HepG2 (cell line): Measurements from ENCODE around the gene ARHGEF39. TPM values are rescaled to one million over a fixed set of nuclear protein-coding genes. Genes with fewer than 3 reads are reported as not detected.

Experiments
- ATF6 ChIP-seq: sonication (generic); formaldehyde crosslinking; conservative IDR thresholded peaks from 2 replicates; pipeline ENCODE4 v1.4.0; 2020; ENCODE audit warnings: missing genetic modification reagents
- FOXK2 ChIP-seq: fragments of 450-650 bp; IDR thresholded peaks from 2 replicates; pipeline ENCODE4 v1.6.1; 2016
- HMGXB3 ChIP-seq: sonication (generic); formaldehyde crosslinking; IDR thresholded peaks from 2 replicates; pipeline ENCODE4 v1.4.0; 2020; ENCODE audit warnings: missing genetic modification reagents, borderline replicate concordance
- IRF2 ChIP-seq: IDR thresholded peaks from 2 replicates; pipeline ENCODE4 v1.6.1; 2018; ENCODE audit warnings: missing genetic modification reagents, missing compliant biosample characterization
- IRX3 ChIP-seq: sonication (generic); formaldehyde crosslinking; IDR thresholded peaks from 2 replicates; pipeline ENCODE4 v1.8.1; 2023; ENCODE audit warnings: mild to moderate bottlenecking, low read depth, missing genetic modification reagents, borderline replicate concordance
- KLF13 ChIP-seq: sonication (generic); formaldehyde crosslinking; IDR thresholded peaks from 2 replicates; pipeline ENCODE4 v1.4.0; 2020; ENCODE audit warnings: mild to moderate bottlenecking, missing genetic modification reagents
- MEIS1 ChIP-seq: sonication (generic); formaldehyde crosslinking; IDR thresholded peaks from 2 replicates; pipeline ENCODE4 v1.9.0; 2021; ENCODE audit warnings: mild to moderate bottlenecking, missing genetic modification reagents, moderate library complexity, borderline replicate concordance
- SRSF4 ChIP-seq: fragments of 200-400 bp; formaldehyde crosslinking; IDR thresholded peaks from one replicate; pipeline ENCODE4 v1.6.1; 2018; ENCODE audit warnings: mild to moderate bottlenecking, low read depth, low read length, moderate library complexity; ENCODE audit not compliant: poor library complexity, severe bottlenecking
- TBX2 ChIP-seq: sonication (generic); formaldehyde crosslinking; IDR thresholded peaks from 2 replicates; pipeline ENCODE4 v1.5.0; 2020; ENCODE audit warnings: missing genetic modification reagents, mild to moderate bottlenecking, borderline replicate concordance
- TRIM24 ChIP-seq: sonication (generic); formaldehyde crosslinking; IDR thresholded peaks from 2 replicates; pipeline ENCODE4 v1.8.0; 2022; ENCODE audit warnings: mild to moderate bottlenecking, missing genetic modification reagents
- ZEB1 ChIP-seq: IDR thresholded peaks from 2 replicates; pipeline ENCODE4 v1.6.1; 2012; ENCODE audit warnings: mild to moderate bottlenecking, low read depth, inconsistent platforms; ENCODE audit not compliant: insufficient replicate concordance
- ZNF3 ChIP-seq: IDR thresholded peaks from 2 replicates; pipeline ENCODE4 v1.7.0; 2017; ENCODE audit warnings: inconsistent platforms
- ZNF782 ChIP-seq: sonication (generic); formaldehyde crosslinking; IDR thresholded peaks from 2 replicates; pipeline ENCODE4 v1.4.0; 2020; ENCODE audit warnings: missing genetic modification reagents, mild to moderate bottlenecking, borderline replicate concordance
- polyA plus RNA-seq, 8 experiments: library from polyadenylated mRNA; depleted of rRNA in 3 of 8; stranded (reverse) in 7 of 8; unstranded in 1 of 8; fragments of >200 nt; fragmentation: Illumina TruSeq in 4 of 8; extraction: Trizol in 4 of 8; gene quantifications; 2 replicates each; pipeline versions ENCODE4 v1.2.1 to v1.2.3, GENCODE V29; 2011 to 2016; ENCODE audit warnings: low read depth in 4 of 8, missing spikeins in 1 of 8, mixed read lengths in 1 of 8; ENCODE audit not compliant: insufficient read depth in 1 of 8
- total RNA-seq, 5 experiments: library from RNA; depleted of rRNA; stranded (reverse); fragments of >200 nt; fragmentation: Illumina TruSeq; extraction: Trizol; gene quantifications; 2 replicates each; pipeline ENCODE4 v1.2.3, GENCODE V29; 2016; ENCODE audit warnings: low read depth in 1 of 5
- TF ChIP-seq, protein P1 (sequence below): sonication (generic); formaldehyde crosslinking; IDR thresholded peaks from 2 replicates; pipeline ENCODE4 v1.9.0; 2021; ENCODE audit warnings: missing genetic modification reagents, mild to moderate bottlenecking, borderline replicate concordance
- TF ChIP-seq, protein P2 (sequence below): sonication (generic); formaldehyde crosslinking; IDR thresholded peaks from 2 replicates; pipeline ENCODE4 v1.4.0; 2020; ENCODE audit warnings: missing genetic modification reagents

Gene ARHGEF39
- total and polyA plus RNA-seq, 2 of the 13 experiments (the other 11 are each of a cell fraction or from before 2014, with no cell fraction given) = 11.2 to 12.3 TPM

- TF ChIP-seq, protein P1, sequence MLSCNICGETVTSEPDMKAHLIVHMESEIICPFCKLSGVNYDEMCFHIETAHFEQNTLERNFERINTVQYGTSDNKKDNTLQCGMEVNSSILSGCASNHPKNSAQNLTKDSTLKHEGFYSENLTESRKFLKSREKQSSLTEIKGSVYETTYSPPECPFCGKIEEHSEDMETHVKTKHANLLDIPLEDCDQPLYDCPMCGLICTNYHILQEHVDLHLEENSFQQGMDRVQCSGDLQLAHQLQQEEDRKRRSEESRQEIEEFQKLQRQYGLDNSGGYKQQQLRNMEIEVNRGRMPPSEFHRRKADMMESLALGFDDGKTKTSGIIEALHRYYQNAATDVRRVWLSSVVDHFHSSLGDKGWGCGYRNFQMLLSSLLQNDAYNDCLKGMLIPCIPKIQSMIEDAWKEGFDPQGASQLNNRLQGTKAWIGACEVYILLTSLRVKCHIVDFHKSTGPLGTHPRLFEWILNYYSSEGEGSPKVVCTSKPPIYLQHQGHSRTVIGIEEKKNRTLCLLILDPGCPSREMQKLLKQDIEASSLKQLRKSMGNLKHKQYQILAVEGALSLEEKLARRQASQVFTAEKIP (CRISPR knock-in tag) = no peak
- TF ChIP-seq MEIS1 (CRISPR knock-in tag) = no peak
- TF ChIP-seq ZEB1 = no peak
- peak; percentile 61 for TF ChIP-seq IRF2
- TF ChIP-seq ZNF3 (CRISPR knock-in tag) = no peak
- no peak for TF ChIP-seq SRSF4
- TF ChIP-seq ZNF782 (CRISPR knock-in tag) = no peak
- TF ChIP-seq, protein P2, sequence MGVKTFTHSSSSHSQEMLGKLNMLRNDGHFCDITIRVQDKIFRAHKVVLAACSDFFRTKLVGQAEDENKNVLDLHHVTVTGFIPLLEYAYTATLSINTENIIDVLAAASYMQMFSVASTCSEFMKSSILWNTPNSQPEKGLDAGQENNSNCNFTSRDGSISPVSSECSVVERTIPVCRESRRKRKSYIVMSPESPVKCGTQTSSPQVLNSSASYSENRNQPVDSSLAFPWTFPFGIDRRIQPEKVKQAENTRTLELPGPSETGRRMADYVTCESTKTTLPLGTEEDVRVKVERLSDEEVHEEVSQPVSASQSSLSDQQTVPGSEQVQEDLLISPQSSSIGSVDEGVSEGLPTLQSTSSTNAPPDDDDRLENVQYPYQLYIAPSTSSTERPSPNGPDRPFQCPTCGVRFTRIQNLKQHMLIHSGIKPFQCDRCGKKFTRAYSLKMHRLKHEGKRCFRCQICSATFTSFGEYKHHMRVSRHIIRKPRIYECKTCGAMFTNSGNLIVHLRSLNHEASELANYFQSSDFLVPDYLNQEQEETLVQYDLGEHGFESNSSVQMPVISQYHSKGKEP (CRISPR knock-in tag) = no peak
- TF ChIP-seq TBX2 (CRISPR knock-in tag) = peak; percentile 53; the same call in 1 of the 2 replicates
- no peak for TF ChIP-seq IRX3
- no peak for TF ChIP-seq KLF13 (CRISPR knock-in tag)
- no peak for TF ChIP-seq ATF6 (CRISPR knock-in tag)
- TF ChIP-seq HMGXB3 (CRISPR knock-in tag) = 0 out of 2 replicates have a peak, but pooled peaks have one; percentile 58
- TF ChIP-seq TRIM24 = no peak
- TF ChIP-seq FOXK2 = no peak
Measured at GRCh38 chr9:35669331-35670145, 4.5 kb upstream of the ARHGEF39 start (continued).
